NCI-H1105 (cell line): ENCODE results near the gene SNX19.

Experiments used
- DNase-seq: peaks from one replicate; lab custom pipeline; 2025; lab: John Stamatoyannopoulos, UW

Gene SNX19

DNA sequence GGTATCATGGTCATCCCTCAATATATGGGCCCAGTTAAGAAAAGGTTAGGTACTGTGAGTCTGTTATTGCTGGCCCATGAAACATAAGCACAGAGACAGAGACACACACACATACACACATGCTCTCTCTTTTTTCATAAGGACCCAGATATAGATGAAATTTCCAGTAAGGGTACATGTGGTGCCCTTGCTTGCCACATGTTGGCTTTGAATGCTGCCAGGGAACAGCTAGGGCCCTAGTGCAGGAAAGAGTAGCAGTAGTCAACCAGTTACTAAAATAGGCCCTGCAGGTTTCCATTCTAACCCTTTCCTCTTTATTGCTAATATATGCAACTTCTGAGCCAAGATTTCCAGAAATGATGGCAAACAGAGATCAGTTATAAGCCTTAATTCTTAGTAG, 9.1 kb downstream of the SNX19 start:
- no peak for DNase-seq

DNA sequence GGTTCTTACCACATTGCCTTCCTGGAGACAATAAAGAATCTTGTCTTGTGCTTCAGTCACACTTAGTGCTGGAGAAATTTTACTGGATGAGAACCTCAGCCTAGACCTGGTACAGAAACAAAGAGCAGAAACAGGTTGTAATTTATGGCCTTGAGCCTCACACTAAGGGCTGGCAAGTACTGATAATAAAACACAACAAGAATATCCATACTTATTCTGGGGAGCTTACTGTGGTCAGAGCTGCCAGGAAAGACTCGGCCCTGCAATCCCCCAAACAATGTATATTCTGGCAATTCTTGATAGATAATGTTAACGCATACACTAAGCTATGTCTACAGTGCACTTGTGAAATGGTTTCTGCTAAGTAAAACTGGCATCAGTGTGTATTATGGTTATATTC, 9.7 kb downstream of the SNX19 start:
- DNase-seq, result no peak

- no peak for DNase-seq
Observed at GRCh38 chr11:130905512-130905911, 10.8 kb downstream of the SNX19 start.

- DNase-seq, result no peak
Observed at GRCh38 chr11:130904380-130904779, 11.9 kb downstream of the SNX19 start.

DNA sequence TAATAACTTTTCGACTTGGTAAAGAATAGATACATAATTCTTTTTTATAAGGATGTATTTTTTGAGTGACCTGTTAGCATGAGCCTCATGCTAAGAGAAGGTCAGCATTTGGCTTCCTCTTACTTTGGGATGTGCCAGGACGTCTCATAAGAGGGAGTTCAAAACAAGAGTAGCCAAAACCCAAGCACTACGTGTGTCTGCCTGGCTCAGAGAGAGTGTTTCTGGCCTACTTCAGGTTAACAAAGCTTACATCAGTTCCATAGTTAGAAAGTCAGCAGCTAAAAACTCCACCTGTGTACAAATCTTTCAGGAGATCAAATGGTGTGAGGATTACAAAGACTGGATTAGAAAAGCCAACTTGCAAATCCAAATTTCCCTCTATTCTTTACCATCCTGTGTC, 13.9 kb downstream of the SNX19 start:
- DNase-seq, result no peak

- no peak for DNase-seq
Observed at GRCh38 chr11:130899106-130899505, 17.2 kb downstream of the SNX19 start.

- no peak for DNase-seq
Observed at GRCh38 chr11:130897262-130898182, 18.8 kb downstream of the SNX19 start.

- DNase-seq, result peak; percentile 67
Observed at GRCh38 chr11:130894322-130895025, 21.8 kb downstream of the SNX19 start.

DNA sequence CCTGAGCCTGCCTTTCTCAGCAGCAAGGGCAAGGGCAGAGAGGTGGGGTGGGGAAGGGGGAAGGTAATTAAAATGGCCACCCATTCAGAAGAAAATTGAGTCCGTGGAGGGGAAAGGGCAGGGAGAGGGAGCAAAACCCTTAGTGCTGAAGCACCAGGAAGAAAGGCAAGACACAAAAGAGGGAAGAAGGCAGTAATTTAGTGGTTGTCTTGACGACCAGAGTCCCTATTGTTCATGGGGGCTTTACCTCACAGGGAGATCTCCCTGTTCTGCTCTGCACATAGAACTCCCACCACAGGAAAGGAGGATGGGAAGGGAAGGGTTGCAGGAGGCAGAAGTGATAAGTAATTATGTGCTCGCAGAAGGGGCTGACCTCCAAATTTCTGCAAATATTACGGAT, 23.4 kb downstream of the SNX19 start:
- no peak for DNase-seq

GRCh38 chr11:130891326-130891725, 25.0 kb downstream of the SNX19 start:
- DNase-seq, result no peak

DNA sequence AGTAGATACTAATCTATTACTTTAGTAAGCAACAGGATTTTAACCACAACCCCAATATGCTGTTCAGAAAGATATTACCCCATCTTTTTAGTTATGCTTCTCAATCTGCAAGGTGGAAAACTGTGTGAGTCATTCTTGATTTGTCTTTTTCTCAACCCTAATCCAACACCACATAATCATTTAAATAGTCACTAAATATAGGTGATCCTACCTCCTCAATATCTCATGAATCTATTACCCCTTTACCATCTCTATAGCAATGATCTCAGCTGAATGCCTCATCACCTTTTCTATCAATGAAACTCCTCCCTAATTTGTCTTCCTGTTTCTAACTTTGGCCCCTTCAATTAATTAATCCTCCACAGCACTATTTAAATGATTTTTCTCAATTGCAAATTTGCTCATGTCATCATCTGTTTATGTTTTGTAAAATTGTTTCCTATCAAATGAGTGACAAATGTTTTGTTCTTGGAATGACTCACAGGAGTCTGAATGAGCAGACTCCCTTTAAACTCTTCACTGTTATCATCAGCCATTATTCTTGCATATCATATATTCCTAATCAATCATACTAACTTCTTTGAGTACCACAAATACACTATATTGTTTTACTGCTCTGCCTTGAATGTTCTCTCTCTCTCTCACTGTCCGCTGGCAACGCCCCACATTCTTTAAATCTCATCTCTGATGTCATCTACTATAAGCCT, 26.1 kb downstream of the SNX19 start:
- DNase-seq, result no peak

DNA sequence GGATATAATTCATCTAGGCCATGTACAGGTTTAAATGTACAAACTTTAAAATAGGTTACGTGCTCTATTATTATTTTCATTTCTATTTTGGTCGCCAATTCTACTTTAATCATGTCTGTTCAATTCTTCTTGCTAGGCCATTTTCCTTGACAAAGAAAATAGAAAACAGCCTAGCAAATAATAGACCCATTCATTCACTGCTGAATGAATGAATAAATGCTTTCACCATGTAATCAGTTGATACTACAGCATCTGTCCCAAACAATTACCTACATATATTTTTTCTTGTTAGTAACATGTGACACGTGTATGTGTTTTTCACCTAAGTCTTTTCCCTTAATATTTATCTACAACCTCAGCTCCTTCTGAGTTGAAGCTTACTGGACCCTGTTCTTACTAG, 27.5 kb downstream of the SNX19 start:
- no peak for DNase-seq

DNA sequence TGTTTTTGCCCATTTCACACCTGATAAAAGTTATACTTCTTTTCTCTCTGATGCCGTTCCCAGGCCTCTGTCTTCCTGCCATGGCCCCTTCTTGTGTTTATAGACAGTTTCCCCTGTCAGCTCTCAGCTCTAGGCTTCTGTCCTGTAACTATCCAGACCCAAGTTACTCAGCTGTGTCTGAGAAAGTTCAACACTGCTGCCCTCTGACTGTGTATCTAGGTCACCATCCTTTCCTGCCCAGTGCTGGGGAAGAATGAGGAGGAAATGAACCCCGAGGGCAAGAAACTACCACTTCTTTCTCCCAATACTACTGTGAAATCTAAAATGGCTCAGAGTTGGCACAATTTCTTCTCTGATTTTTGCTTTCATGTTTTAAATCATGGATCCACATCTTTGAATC, 29.6 kb downstream of the SNX19 start:
- no peak for DNase-seq

GRCh38 chr11:130882138-130882551, 34.1 kb downstream of the SNX19 start:
- DNase-seq, result no peak

DNA sequence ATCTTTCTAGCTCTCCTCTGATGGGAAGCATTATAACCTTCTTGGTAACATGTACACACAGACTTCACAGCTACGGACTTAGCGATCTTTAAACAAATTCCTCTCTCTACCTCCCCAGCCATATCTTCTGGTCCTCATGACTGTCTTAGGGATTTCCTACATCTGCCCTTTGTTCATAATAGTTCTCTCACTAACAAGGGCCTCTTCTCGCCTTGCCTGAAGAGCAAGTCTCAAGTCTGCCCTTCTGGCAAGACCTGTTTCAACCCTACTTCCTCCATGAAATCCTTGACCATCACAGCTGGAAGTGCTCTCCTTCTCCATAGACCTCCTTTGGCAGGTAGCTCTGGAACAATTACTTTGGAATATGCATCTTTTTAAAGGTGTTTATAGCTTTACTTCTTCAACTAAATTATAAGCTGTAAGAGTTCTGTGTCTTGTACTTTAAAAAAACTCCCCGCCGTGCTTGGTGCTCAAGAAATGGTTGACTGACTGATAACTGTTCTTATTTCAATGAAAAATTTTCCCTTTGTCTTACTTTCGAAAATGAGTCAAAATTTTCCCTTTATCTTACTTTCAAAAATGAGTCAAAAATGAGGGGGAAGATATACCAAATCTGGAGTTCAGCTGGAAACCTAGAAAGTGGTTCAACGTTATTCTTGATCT, 34.7 kb downstream of the SNX19 start:
- DNase-seq, result no peak

- no peak for DNase-seq
Observed at GRCh38 chr11:130879836-130880235, 36.4 kb downstream of the SNX19 start.

- DNase-seq, result no peak
Observed at GRCh38 chr11:130876931-130877915, 39.1 kb downstream of the SNX19 start.

DNA sequence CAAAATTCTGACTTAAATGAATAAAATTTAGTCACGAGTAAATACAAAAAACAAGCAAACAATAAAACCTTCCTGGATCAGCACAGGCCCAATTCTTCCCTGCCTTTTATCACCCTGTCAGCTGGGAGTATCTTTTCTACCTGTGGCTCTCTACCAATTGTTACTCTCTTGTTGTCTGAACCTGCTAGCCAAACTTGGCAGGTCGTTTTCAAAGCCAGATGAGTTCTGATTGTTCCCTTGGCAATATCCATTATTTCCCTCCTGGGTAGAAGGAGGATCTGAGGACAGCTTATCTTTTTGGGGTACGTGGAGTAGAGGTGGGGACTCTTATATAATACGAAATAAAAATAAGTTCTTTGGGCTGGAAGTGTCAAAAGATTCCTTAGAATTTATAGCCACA, 40.2 kb downstream of the SNX19 start:
- no peak for DNase-seq

GRCh38 chr11:130874955-130875531, 41.2 kb downstream of the SNX19 start:
- DNase-seq, result no peak

DNA sequence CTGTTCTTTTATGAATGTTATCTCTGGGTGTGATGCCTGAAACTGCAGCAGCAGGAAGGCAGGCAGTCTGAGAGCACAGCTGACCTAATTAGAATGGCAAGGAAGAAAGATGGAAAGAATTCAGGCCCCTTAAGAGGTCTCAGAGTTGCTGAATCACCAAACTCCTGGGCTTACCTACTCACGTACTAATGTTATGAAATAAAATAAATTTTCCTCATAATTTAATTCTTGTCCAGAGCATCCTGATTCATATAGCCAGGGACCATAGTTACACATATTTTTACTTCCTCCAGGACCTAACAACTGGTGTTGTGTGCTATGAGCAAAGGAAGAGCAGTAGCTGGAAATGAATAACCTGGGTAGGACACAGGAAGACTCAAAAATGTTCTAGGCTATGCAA, 41.9 kb downstream of the SNX19 start:
- no peak for DNase-seq

- DNase-seq, result no peak
Observed at GRCh38 chr11:130873761-130874160, 42.5 kb downstream of the SNX19 start.
